H1 (cell line): ENCODE measurements around the gene SCRN1. TPM values are rescaled to one million over a fixed set of nuclear protein-coding genes. Genes with fewer than 3 reads are reported as not detected.

Experiments used
- CTCF ChIA-PET: fragments of 300-600 bp; sonication (Branson Sonifier 250); formaldehyde crosslinking; loops from one replicate; lab custom pipeline; 2021; ENCODE audit not compliant: partially characterized antibody; lab: Charles Lee
- POLR2A ChIA-PET: fragments of 300-600 bp; sonication (Branson Sonifier 250); formaldehyde crosslinking; loops from one replicate; lab custom pipeline; 2021; ENCODE audit warnings: inconsistent platforms; ENCODE audit not compliant: partially characterized antibody; lab: Charles Lee
- DNase-seq, 2 experiments: peaks; one replicate each; pipeline versions ENCODE4 v3.0.0 to v3.0.0-alpha.2; 2010 to 2022; ENCODE audit warnings: low spot score in 2 of 2, low read depth in 1 of 2, mixed read lengths in 1 of 2
- FAIRE-seq: peaks from 2 replicates; lab custom pipeline; 2011; peaks lifted over from hg19 to GRCh38; lab: Jason Lieb, UNC
- H2AFZ ChIP-seq: 2 replicates; pipeline ENCODE4 v1.8.1; 2012; ENCODE audit warnings: low read length, inconsistent platforms
- H2AK5ac ChIP-seq: 2 replicates; pipeline ENCODE4 v1.6.1; 2013; ENCODE audit warnings: low read depth, low read length
- H2BK120ac ChIP-seq: replicated peaks from 2 replicates; pipeline ENCODE3; 2013; ENCODE audit warnings: low read depth, low read length, inconsistent platforms
- H2BK12ac ChIP-seq: 2 replicates; pipeline ENCODE4 v1.6.1; 2013; ENCODE audit warnings: low read depth, low read length
- H2BK15ac ChIP-seq: 2 replicates; pipeline ENCODE4 v1.6.1; 2013; ENCODE audit warnings: low read length
- H2BK20ac ChIP-seq: 2 replicates; pipeline ENCODE4 v1.6.1; 2013; ENCODE audit warnings: low read length
- H2BK5ac ChIP-seq: 2 replicates; pipeline ENCODE4 v1.6.1; 2013; ENCODE audit warnings: low read depth, low read length
- H3K14ac ChIP-seq: 2 replicates; pipeline ENCODE4 v1.6.1; 2013; ENCODE audit warnings: inconsistent platforms; ENCODE audit not compliant: insufficient read length
- H3K18ac ChIP-seq: 2 replicates; pipeline ENCODE4 v1.6.1; 2013; ENCODE audit warnings: low read length; ENCODE audit errors: extremely low read depth
- H3K23ac ChIP-seq: 2 replicates; pipeline ENCODE4 v1.6.1; 2013; ENCODE audit warnings: inconsistent platforms; ENCODE audit not compliant: insufficient read length
- H3K23me2 ChIP-seq: 2 replicates; pipeline ENCODE4 v1.6.1; 2013; ENCODE audit warnings: low read depth, low read length
- H3K27ac ChIP-seq: 2 replicates; pipeline ENCODE4 v1.6.1; 2011; ENCODE audit warnings: low read depth, low read length, inconsistent platforms
- H3K27me3 ChIP-seq, 4 experiments: replicated peaks in 1 of 4; 1 replicate in 1 of 4; 2 replicates in 3 of 4; pipeline versions ENCODE4 v1.6.1 to v1.8.1; 2011 to 2013; ENCODE audit warnings: low read length in 3 of 4, mild to moderate bottlenecking in 3 of 4, inconsistent platforms in 2 of 4, mixed read lengths in 2 of 4, moderate library complexity in 1 of 4; ENCODE audit not compliant: control insufficient read depth in 3 of 4, insufficient read depth in 3 of 4; ENCODE audit errors: extremely low read depth in 1 of 4
- H3K36me3 ChIP-seq, 4 experiments: 2 replicates each; pipeline versions ENCODE4 v1.6.1 to v1.8.1; 2011 to 2013; ENCODE audit warnings: mild to moderate bottlenecking in 4 of 4, low read length in 3 of 4, moderate library complexity in 2 of 4, control low read depth in 1 of 4, inconsistent platforms in 1 of 4; ENCODE audit not compliant: insufficient read depth in 4 of 4, control insufficient read depth in 2 of 4
- H3K4ac ChIP-seq: replicated peaks from 2 replicates; pipeline ENCODE3; 2013; ENCODE audit warnings: low read length, low read depth, mixed read lengths, inconsistent platforms; ENCODE audit not compliant: insufficient read length
- H3K4me1 ChIP-seq, 4 experiments: replicated peaks in 1 of 4; 1 replicate in 1 of 4; 2 replicates in 3 of 4; pipeline versions ENCODE4 v1.6.1 to v1.8.1; 2011 to 2013; ENCODE audit warnings: low read length in 3 of 4, inconsistent platforms in 2 of 4, mixed read lengths in 1 of 4; ENCODE audit not compliant: insufficient read depth in 4 of 4, control insufficient read depth in 3 of 4
- H3K4me2 ChIP-seq, 2 experiments: 2 replicates each; pipeline versions ENCODE4 v1.6.1 to v1.8.1; 2011 to 2013; ENCODE audit warnings: low read depth in 2 of 2, low read length in 2 of 2, control low read depth in 1 of 2, inconsistent platforms in 1 of 2, mild to moderate bottlenecking in 1 of 2; ENCODE audit not compliant: insufficient read depth in 1 of 2
- H3K4me3 ChIP-seq, 4 experiments: fragments of 200-600, 300-600 bp in 1 of 4; sonication (generic), shearing (Covaris generic), sonication (Bioruptor Twin) in 1 of 4; 2 replicates each; pipeline versions ENCODE4 v1.5.1 to v1.8.1; 2011 to 2016; ENCODE audit warnings: low read length in 4 of 4, low read depth in 3 of 4, control low read depth in 2 of 4, inconsistent platforms in 2 of 4, mild to moderate bottlenecking in 2 of 4, mixed read lengths in 1 of 4, moderate library complexity in 1 of 4; ENCODE audit not compliant: insufficient read depth in 2 of 4; ENCODE audit errors: extremely low read depth in 1 of 4
- H3K56ac ChIP-seq: replicated peaks from 2 replicates; pipeline ENCODE3; 2013; ENCODE audit warnings: low read depth, mild to moderate bottlenecking, mixed read lengths, low read length, inconsistent platforms; ENCODE audit not compliant: insufficient read length
- H3K79me1 ChIP-seq: 2 replicates; pipeline ENCODE4 v1.6.1; 2013; ENCODE audit warnings: low read depth, low read length, control low read depth
- H3K79me2 ChIP-seq, 2 experiments: 2 replicates each; pipeline versions ENCODE4 v1.6.1 to v1.8.1; 2012 to 2013; ENCODE audit warnings: low read length in 2 of 2, mild to moderate bottlenecking in 2 of 2, inconsistent platforms in 1 of 2; ENCODE audit not compliant: insufficient read depth in 2 of 2, control insufficient read depth in 1 of 2
- H3K9ac ChIP-seq, 4 experiments: replicated peaks in 1 of 4; 1 replicate in 1 of 4; 2 replicates in 3 of 4; pipeline versions ENCODE4 v1.6.1 to v1.8.1; 2011 to 2013; ENCODE audit warnings: low read depth in 3 of 4, low read length in 3 of 4, control low read depth in 2 of 4, mild to moderate bottlenecking in 2 of 4, moderate library complexity in 2 of 4, inconsistent platforms in 1 of 4; ENCODE audit errors: extremely low read depth in 1 of 4
- H3K9me3 ChIP-seq, 2 experiments: 2 replicates each; pipeline versions ENCODE4 v1.6.1 to v1.8.1; 2012 to 2013; ENCODE audit warnings: mild to moderate bottlenecking in 2 of 2, moderate library complexity in 2 of 2, control low read depth in 1 of 2, inconsistent platforms in 1 of 2, low read depth in 1 of 2, low read length in 1 of 2, mixed read lengths in 1 of 2; ENCODE audit not compliant: insufficient read depth in 2 of 2
- H4K20me1 ChIP-seq, 2 experiments: replicated peaks in 1 of 2; 2 replicates each; pipeline versions ENCODE3 to v1.8.1; 2011 to 2013; ENCODE audit warnings: inconsistent platforms in 2 of 2, low read length in 2 of 2, mild to moderate bottlenecking in 1 of 2; ENCODE audit not compliant: insufficient read depth in 2 of 2, control insufficient read depth in 1 of 2
- H4K5ac ChIP-seq: 2 replicates; pipeline ENCODE4 v1.6.1; 2013; ENCODE audit warnings: low read length, low read depth, mixed read lengths, inconsistent platforms; ENCODE audit not compliant: insufficient read length
- H4K8ac ChIP-seq: 2 replicates; pipeline ENCODE4 v1.8.0; 2013; ENCODE audit warnings: mild to moderate bottlenecking, moderate library complexity, low read length, inconsistent platforms; ENCODE audit not compliant: insufficient read depth; ENCODE audit errors: extremely low read depth
- H4K91ac ChIP-seq: replicated peaks from 2 replicates; pipeline ENCODE3; 2013; ENCODE audit warnings: low read length, mixed read lengths, inconsistent platforms; ENCODE audit not compliant: insufficient read length
- ATF3 ChIP-seq: IDR thresholded peaks from 2 replicates; pipeline ENCODE4 v1.6.1; 2011; ENCODE audit warnings: low read depth, mild to moderate bottlenecking, low read length; ENCODE audit not compliant: insufficient read depth
- BRCA1 ChIP-seq: IDR thresholded peaks from 2 replicates; pipeline ENCODE4 v1.6.1; 2012; ENCODE audit warnings: low read depth, low read length, improper control_type of control experiment
- CEBPB ChIP-seq: IDR thresholded peaks from 2 replicates; pipeline ENCODE4 v1.6.1; 2012; ENCODE audit warnings: low read depth, low read length
- EP300 ChIP-seq, 2 experiments: IDR thresholded peaks; 1 replicate in 1 of 2; 2 replicates in 1 of 2; pipeline ENCODE4 v1.6.1; 2011 to 2012; ENCODE audit warnings: low read depth in 2 of 2, low read length in 2 of 2, mild to moderate bottlenecking in 2 of 2, borderline replicate concordance in 1 of 2, inconsistent platforms in 1 of 2, moderate library complexity in 1 of 2
- GABPA ChIP-seq: IDR thresholded peaks from 2 replicates; pipeline ENCODE4 v1.6.1; 2011; ENCODE audit warnings: mild to moderate bottlenecking, low read length, moderate library complexity, borderline replicate concordance; ENCODE audit not compliant: insufficient read depth
- NANOG ChIP-seq: IDR thresholded peaks from 2 replicates; pipeline ENCODE4 v1.6.1; 2011; ENCODE audit warnings: low read length, low read depth, mild to moderate bottlenecking, inconsistent platforms; ENCODE audit not compliant: insufficient read depth, poor library complexity, severe bottlenecking
- NRF1 ChIP-seq: IDR thresholded peaks from 2 replicates; pipeline ENCODE4 v1.6.1; 2011; ENCODE audit warnings: mild to moderate bottlenecking, low read depth, low read length, improper control_type of control experiment
- RNF2 ChIP-seq: fragments of 200-900, 300-1000 bp; sonication (generic); IDR thresholded peaks from 2 replicates; pipeline ENCODE4 v1.7.1; 2016; ENCODE audit warnings: borderline replicate concordance, low read depth, mild to moderate bottlenecking, antibody characterized with exemption, low read length; ENCODE audit not compliant: poor library complexity, severe bottlenecking; ENCODE audit errors: missing control alignments
- SAP30 ChIP-seq: fragments of 300-600 bp; sonication (generic); IDR thresholded peaks from 2 replicates; pipeline ENCODE4 v1.7.1; 2012; ENCODE audit warnings: low read length, moderate library complexity, mild to moderate bottlenecking, inconsistent platforms; ENCODE audit not compliant: insufficient read depth, insufficient replicate concordance
- SIRT6 ChIP-seq: IDR thresholded peaks from one replicate; pipeline ENCODE4 v1.7.1; 2012; ENCODE audit warnings: low read length, inconsistent platforms
- SP2 ChIP-seq: IDR thresholded peaks from 2 replicates; pipeline ENCODE4 v1.6.1; 2012; ENCODE audit warnings: mild to moderate bottlenecking, low read length, inconsistent platforms
- SRF ChIP-seq: IDR thresholded peaks from 2 replicates; pipeline ENCODE4 v1.6.1; 2011; ENCODE audit warnings: mild to moderate bottlenecking, low read depth, low read length, moderate library complexity
- TEAD4 ChIP-seq: IDR thresholded peaks from 2 replicates; pipeline ENCODE4 v1.6.1; 2012; ENCODE audit warnings: low read depth, low read length, inconsistent platforms, mixed read lengths
- WGBS, 2 experiments: shearing (Covaris generic) in 1 of 2; methylation state at CpG; one replicate each; pipeline versions ENCODE4 v1.1.6 to v1.1.7; 2013 to 2015; ENCODE audit warnings: low lambda C conversion rate in 2 of 2, mixed read lengths in 2 of 2, inconsistent platforms in 1 of 2, low coverage in 1 of 2, missing lambda C conversion rate in 1 of 2; ENCODE audit not compliant: insufficient replicate concordance in 2 of 2, insufficient coverage in 1 of 2, insufficient read length in 1 of 2; ENCODE audit errors: extremely low coverage in 1 of 2, missing lambda C conversion rate in 1 of 2; 5-methylcytosine and 5-hydroxymethylcytosine counted together
- polyA plus RNA-seq, 7 experiments: library from polyadenylated mRNA; depleted of rRNA in 3 of 7; stranded (reverse) in 5 of 7; unstranded in 2 of 7; fragments of >200 nt in 5 of 7; fragments of 200-250 nt in 2 of 7; gene quantifications; 1 replicate in 5 of 7; 2 replicates in 1 of 7; 4 replicates in 1 of 7; pipeline versions ENCODE4 v1.2.1 to v1.2.3, GENCODE V29; 2011 to 2013; ENCODE audit warnings: missing spikeins in 2 of 7, mixed read lengths in 2 of 7
- total RNA-seq: library from RNA; stranded (reverse); fragmentation: NEBNext Ultra II Directional; extraction: Animal tissue kit (Norgen Biotek cat#: 25700); gene quantifications from 2 replicates; pipeline ENCODE4 v1.2.1, GENCODE V29; 2021

The SCRN1 gene
- total and polyA plus RNA-seq, 2 of the 8 experiments (the other 6 are each of a cell fraction or from before 2014, with no cell fraction given) = 36.0 to 75.8 TPM

GRCh38 chr7:30012757-30013156 lies 23.2 kb upstream of the SCRN1 start:
- Histone ChIP-seq H3K4ac (no peak overlapping the region), H3K27ac (no peak overlapping the region), H3K79me1 (no peaks in the 10 kb centered on the region), H2BK5ac (no peak overlapping the region), H4K8ac (no peak overlapping the region), H2AK5ac (no peak overlapping the region), H2BK12ac (no peak overlapping the region), H3K18ac (no peak overlapping the region), H3K4me2 (no peak overlapping the region), H4K91ac (no peak overlapping the region), H3K56ac (no peak overlapping the region), H4K20me1 (no peaks in the 10 kb centered on the region), H3K23me2 (no peaks in the 10 kb centered on the region), H3K4me1 (no peaks in the 10 kb centered on the region), H2AFZ (no peak overlapping the region), H3K9ac (no peak overlapping the region), H3K14ac (no peak overlapping the region), H3K79me2 (no peaks in the 10 kb centered on the region), H2BK15ac (no peak overlapping the region), H2BK120ac (no peak overlapping the region), H3K36me3 (peaks cover 0 to 13% (median 5%) of the 10 kb centered on the region in 4 experiments; a peak in 3 of 8 replicates), H3K27me3 (no peaks in the 10 kb centered on the region), H4K5ac (no peak overlapping the region), H2BK20ac (no peak overlapping the region), H3K9me3 (no peaks in the 10 kb centered on the region), H3K23ac (no peak overlapping the region), H3K4me3 (no peak overlapping the region)
- 87% methylated on average over 3 of the region's 3 CpGs; no CpG with 5 or more reads in 1 of the 2 experiments for WGBS, 2 experiments
- FAIRE-seq (no peak), DNase-seq (no peak)
- CTCF ChIA-PET = no interaction called here
- POLR2A ChIA-PET = no interaction called here
- TF ChIP-seq BRCA1 = no peak
- no peak for TF ChIP-seq SIRT6
- TF ChIP-seq NRF1 = no peak
- TF ChIP-seq SRF = no peak
- TF ChIP-seq TEAD4 = no peak
- TF ChIP-seq CEBPB = no peak
- TF ChIP-seq SAP30 = no peak
- TF ChIP-seq GABPA = no peak
- TF ChIP-seq SP2 = no peak
- TF ChIP-seq NANOG = no peak
- TF ChIP-seq RNF2 = no peak
- TF ChIP-seq EP300 (IDR thresholded peaks at IDR 0.05; ENCODE audit: borderline replicate concordance in 1 of 2, low read depth in 2 of 2, low read length in 2 of 2) = no peak
- no peak for TF ChIP-seq ATF3
